22Rv1 (cell line): Measurements from ENCODE around the gene BTD.

Experiments used
- H3K27ac ChIP-seq: fragments of 450-650 bp; 2 replicates; pipeline ENCODE4 v1.5.1; 2017
- CTCF ChIP-seq: fragments of 450-650 bp; IDR thresholded peaks from 2 replicates; pipeline ENCODE4 v1.5.1; 2017; ENCODE audit warnings: mild to moderate bottlenecking
- ZFX ChIP-seq: fragments of 450-650 bp; IDR thresholded peaks from 2 replicates; pipeline ENCODE4 v1.6.1; 2017; ENCODE audit warnings: antibody characterized with exemption, borderline replicate concordance

The BTD gene

GRCh38 chr3:15633159-15633558, 31.6 kb downstream of the BTD start:
- H3K27ac ChIP-seq: peak overlapping the region; percentile 47
- TF ChIP-seq ZFX (no peak), CTCF (no peak)

GRCh38 chr3:15633766-15634598, 32.4 kb downstream of the BTD start:
- H3K27ac ChIP-seq: peak overlapping the region; percentile 47
- TF ChIP-seq CTCF: no peak
- no peak for TF ChIP-seq ZFX

- H3K27ac ChIP-seq: peak overlapping the region; percentile 47; the same call in 1 of the 2 replicates
- TF ChIP-seq CTCF (no peak), ZFX (no peak)
These were observed 33.1 kb downstream of the BTD start for GRCh38 chr3:15634671-15635070.

- no peak for TF ChIP-seq ZFX
- no peak for TF ChIP-seq CTCF
- H3K27ac ChIP-seq: peak overlapping the region; percentile 47; the same call in 1 of the 2 replicates
These were observed 33.6 kb downstream of the BTD start for GRCh38 chr3:15635121-15635661.

GRCh38 chr3:15636028-15636709, 34.6 kb downstream of the BTD start:
- TF ChIP-seq ZFX (no peak), CTCF (no peak)
- no peak overlapping the region for H3K27ac ChIP-seq

- no peak overlapping the region for H3K27ac ChIP-seq
- TF ChIP-seq CTCF: no peak
- no peak for TF ChIP-seq ZFX
These were observed 35.8 kb downstream of the BTD start for GRCh38 chr3:15637131-15637951.
